Neural cell (in vitro differentiated cells): ENCODE measurements around the gene TTPAL. TPM values are rescaled to one million over a fixed set of nuclear protein-coding genes. Genes with fewer than 3 reads are reported as not detected.

Experiments used
- H2AFZ ChIP-seq: fragments of 200-600, 300-800 bp; sonication (generic), shearing (Covaris generic); 2 replicates; pipeline ENCODE4 v1.6.0; 2014; ENCODE audit warnings: low read depth, mild to moderate bottlenecking, antibody characterized with exemption, low read length, moderate library complexity
- H3F3A ChIP-seq: fragments of 200-600 bp; shearing (Covaris generic); 2 replicates; pipeline ENCODE4 v1.6.1; 2016; ENCODE audit warnings: mild to moderate bottlenecking, moderate library complexity, mixed read lengths, antibody characterized with exemption, low read length; ENCODE audit not compliant: insufficient read depth, poor library complexity, severe bottlenecking
- H3K27ac ChIP-seq: fragments of 200-600, 300-800 bp; sonication (generic), shearing (Covaris generic); 2 replicates; pipeline ENCODE4 v1.5.1; 2014; ENCODE audit warnings: mild to moderate bottlenecking, low read length, moderate library complexity
- H3K27me3 ChIP-seq: fragments of 300-800, 200-600 bp; sonication (generic), shearing (Covaris generic); 2 replicates; pipeline ENCODE4 v1.6.0; 2014; ENCODE audit warnings: mild to moderate bottlenecking, low read depth, low read length, moderate library complexity; ENCODE audit not compliant: insufficient read depth
- H3K36me3 ChIP-seq: fragments of 300-800, 200-600 bp; sonication (generic), shearing (Covaris generic); 2 replicates; pipeline ENCODE4 v1.5.1; 2014; ENCODE audit warnings: mild to moderate bottlenecking, antibody characterized with exemption, low read length, moderate library complexity; ENCODE audit not compliant: insufficient read depth
- H3K4me2 ChIP-seq: fragments of 300-800, 200-600 bp; sonication (generic), shearing (Covaris generic); 2 replicates; pipeline ENCODE4 v1.6.0; 2014; ENCODE audit warnings: mild to moderate bottlenecking, low read length
- H3K4me3 ChIP-seq: fragments of 300-800, 200-600 bp; sonication (generic), shearing (Covaris generic); 2 replicates; pipeline ENCODE4 v1.5.1; 2014; ENCODE audit warnings: mild to moderate bottlenecking, low read length, moderate library complexity
- H3K79me2 ChIP-seq: fragments of 200-600 bp; shearing (Covaris generic); replicated peaks from 2 replicates; pipeline ENCODE4 v1.6.0; 2014; ENCODE audit warnings: mild to moderate bottlenecking, low read length, moderate library complexity; ENCODE audit not compliant: insufficient read depth
- H3K9ac ChIP-seq: fragments of 300-800, 200-600 bp; sonication (generic), shearing (Covaris generic); 2 replicates; pipeline ENCODE4 v1.6.1; 2016; ENCODE audit warnings: mild to moderate bottlenecking, low read length, mixed read lengths
- H3K9me2 ChIP-seq: fragments of 200-600 bp; shearing (Covaris generic); 2 replicates; pipeline ENCODE4 v1.6.1; 2016; ENCODE audit warnings: mild to moderate bottlenecking, low read length, mixed read lengths; ENCODE audit not compliant: insufficient read depth
- H3K9me3 ChIP-seq: fragments of 200-600, 300-800 bp; sonication (generic), shearing (Covaris generic); 2 replicates; pipeline ENCODE4 v1.6.1; 2016; ENCODE audit warnings: mild to moderate bottlenecking, mixed run types, low read length, moderate library complexity, mixed read lengths
- H4K20me1 ChIP-seq: fragments of 200-600 bp; shearing (Covaris generic); 2 replicates; pipeline ENCODE4 v1.6.1; 2016; ENCODE audit warnings: mild to moderate bottlenecking, mixed run types; ENCODE audit not compliant: insufficient read depth
- EP300 ChIP-seq: fragments of 450-650 bp; conservative IDR thresholded peaks from 2 replicates; pipeline ENCODE4 v1.6.1; 2014; ENCODE audit warnings: antibody characterized with exemption, mild to moderate bottlenecking, moderate library complexity; ENCODE audit not compliant: poor library complexity, severe bottlenecking
- EZH2 ChIP-seq: fragments of 200-600, 300-800 bp; shearing (Covaris generic), sonication (generic); IDR thresholded peaks from 2 replicates; pipeline ENCODE4 v1.6.1; 2014; ENCODE audit warnings: antibody characterized with exemption, low read length, borderline replicate concordance, mild to moderate bottlenecking; ENCODE audit not compliant: insufficient read depth, poor library complexity, severe bottlenecking
- MXI1 ChIP-seq: fragments of 450-650 bp; conservative IDR thresholded peaks from 2 replicates; pipeline ENCODE4 v1.6.1; 2014; ENCODE audit warnings: antibody characterized with exemption, mild to moderate bottlenecking; ENCODE audit not compliant: poor library complexity, severe bottlenecking
- POLR2AphosphoS5 ChIP-seq: IDR thresholded peaks from 2 replicates; pipeline ENCODE4 v1.6.1; 2012
- RAD21 ChIP-seq: fragments of 450-650 bp; conservative IDR thresholded peaks from 2 replicates; pipeline ENCODE4 v1.6.1; 2014; ENCODE audit warnings: antibody characterized with exemption, mild to moderate bottlenecking, moderate library complexity
- SMC3 ChIP-seq: fragments of 450-650 bp; conservative IDR thresholded peaks from 2 replicates; pipeline ENCODE4 v1.6.1; 2014; ENCODE audit warnings: antibody characterized with exemption, mild to moderate bottlenecking, moderate library complexity; ENCODE audit not compliant: poor library complexity
- TAF1 ChIP-seq: IDR thresholded peaks from 2 replicates; pipeline ENCODE4 v1.6.1; 2012; ENCODE audit warnings: low read depth
- polyA plus RNA-seq: library from polyadenylated mRNA; depleted of rRNA; stranded (reverse); fragments of >200 nt; gene quantifications from 2 replicates; pipeline ENCODE4 v1.2.3, GENCODE V29; 2014
- TF ChIP-seq, protein P1 (sequence below): fragments of 450-650 bp; IDR thresholded peaks from 2 replicates; pipeline ENCODE4 v1.5.1; 2014; ENCODE audit warnings: antibody characterized with exemption, mild to moderate bottlenecking, moderate library complexity; ENCODE audit not compliant: poor library complexity, severe bottlenecking
- TF ChIP-seq, protein P2 (sequence below): IDR thresholded peaks from 2 replicates; pipeline ENCODE4 v1.6.1; 2012; ENCODE audit warnings: borderline replicate concordance

The TTPAL gene
- polyA plus RNA-seq, 1 donor from 2014 or later, result 11.2 TPM

- Histone ChIP-seq H3K79me2 (no peaks in the 10 kb centered on the region), H3K36me3 (no peaks in the 10 kb centered on the region), H3K27me3 (no peaks in the 10 kb centered on the region), H3K27ac (no peak overlapping the region), H3K9me3 (no peaks in the 10 kb centered on the region), H3K9ac (no peak overlapping the region), H4K20me1 (no peaks in the 10 kb centered on the region), H3K9me2 (no peaks in the 10 kb centered on the region), H3F3A (no peaks in the 10 kb centered on the region), H3K4me2 (no peak overlapping the region), H3K4me3 (no peak overlapping the region), H2AFZ (no peak overlapping the region)
- TF ChIP-seq TAF1 (no peak), EP300 (no peak), MXI1 (no peak)
These were observed 19.1 kb upstream of the TTPAL start for GRCh38 chr20:44456611-44457010.

GRCh38 chr20:44457016-44457415 lies 18.7 kb upstream of the TTPAL start:
- H3K4me3 ChIP-seq, result no peak overlapping the region
- no peak overlapping the region for H3K27ac ChIP-seq
- H3K27me3 ChIP-seq, result no peaks in the 10 kb centered on the region
- no peaks in the 10 kb centered on the region for H4K20me1 ChIP-seq
- H3K9me2 ChIP-seq, result no peaks in the 10 kb centered on the region
- no peak overlapping the region for H3K9ac ChIP-seq
- TF ChIP-seq TAF1 (no peak), EZH2 (no peak), RAD21 (no peak), EP300 (no peak), POLR2AphosphoS5 (no peak), MXI1 (no peak), SMC3 (no peak)
- TF ChIP-seq, protein P1, sequence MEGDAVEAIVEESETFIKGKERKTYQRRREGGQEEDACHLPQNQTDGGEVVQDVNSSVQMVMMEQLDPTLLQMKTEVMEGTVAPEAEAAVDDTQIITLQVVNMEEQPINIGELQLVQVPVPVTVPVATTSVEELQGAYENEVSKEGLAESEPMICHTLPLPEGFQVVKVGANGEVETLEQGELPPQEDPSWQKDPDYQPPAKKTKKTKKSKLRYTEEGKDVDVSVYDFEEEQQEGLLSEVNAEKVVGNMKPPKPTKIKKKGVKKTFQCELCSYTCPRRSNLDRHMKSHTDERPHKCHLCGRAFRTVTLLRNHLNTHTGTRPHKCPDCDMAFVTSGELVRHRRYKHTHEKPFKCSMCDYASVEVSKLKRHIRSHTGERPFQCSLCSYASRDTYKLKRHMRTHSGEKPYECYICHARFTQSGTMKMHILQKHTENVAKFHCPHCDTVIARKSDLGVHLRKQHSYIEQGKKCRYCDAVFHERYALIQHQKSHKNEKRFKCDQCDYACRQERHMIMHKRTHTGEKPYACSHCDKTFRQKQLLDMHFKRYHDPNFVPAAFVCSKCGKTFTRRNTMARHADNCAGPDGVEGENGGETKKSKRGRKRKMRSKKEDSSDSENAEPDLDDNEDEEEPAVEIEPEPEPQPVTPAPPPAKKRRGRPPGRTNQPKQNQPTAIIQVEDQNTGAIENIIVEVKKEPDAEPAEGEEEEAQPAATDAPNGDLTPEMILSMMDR, result no peak
- TF ChIP-seq, protein P2, sequence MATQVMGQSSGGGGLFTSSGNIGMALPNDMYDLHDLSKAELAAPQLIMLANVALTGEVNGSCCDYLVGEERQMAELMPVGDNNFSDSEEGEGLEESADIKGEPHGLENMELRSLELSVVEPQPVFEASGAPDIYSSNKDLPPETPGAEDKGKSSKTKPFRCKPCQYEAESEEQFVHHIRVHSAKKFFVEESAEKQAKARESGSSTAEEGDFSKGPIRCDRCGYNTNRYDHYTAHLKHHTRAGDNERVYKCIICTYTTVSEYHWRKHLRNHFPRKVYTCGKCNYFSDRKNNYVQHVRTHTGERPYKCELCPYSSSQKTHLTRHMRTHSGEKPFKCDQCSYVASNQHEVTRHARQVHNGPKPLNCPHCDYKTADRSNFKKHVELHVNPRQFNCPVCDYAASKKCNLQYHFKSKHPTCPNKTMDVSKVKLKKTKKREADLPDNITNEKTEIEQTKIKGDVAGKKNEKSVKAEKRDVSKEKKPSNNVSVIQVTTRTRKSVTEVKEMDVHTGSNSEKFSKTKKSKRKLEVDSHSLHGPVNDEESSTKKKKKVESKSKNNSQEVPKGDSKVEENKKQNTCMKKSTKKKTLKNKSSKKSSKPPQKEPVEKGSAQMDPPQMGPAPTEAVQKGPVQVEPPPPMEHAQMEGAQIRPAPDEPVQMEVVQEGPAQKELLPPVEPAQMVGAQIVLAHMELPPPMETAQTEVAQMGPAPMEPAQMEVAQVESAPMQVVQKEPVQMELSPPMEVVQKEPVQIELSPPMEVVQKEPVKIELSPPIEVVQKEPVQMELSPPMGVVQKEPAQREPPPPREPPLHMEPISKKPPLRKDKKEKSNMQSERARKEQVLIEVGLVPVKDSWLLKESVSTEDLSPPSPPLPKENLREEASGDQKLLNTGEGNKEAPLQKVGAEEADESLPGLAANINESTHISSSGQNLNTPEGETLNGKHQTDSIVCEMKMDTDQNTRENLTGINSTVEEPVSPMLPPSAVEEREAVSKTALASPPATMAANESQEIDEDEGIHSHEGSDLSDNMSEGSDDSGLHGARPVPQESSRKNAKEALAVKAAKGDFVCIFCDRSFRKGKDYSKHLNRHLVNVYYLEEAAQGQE, result no peak
- no peaks in the 10 kb centered on the region for H3K36me3 ChIP-seq
- H3K4me2 ChIP-seq, result no peak overlapping the region
- H2AFZ ChIP-seq, result no peak overlapping the region
- no peaks in the 10 kb centered on the region for H3F3A ChIP-seq
- no peaks in the 10 kb centered on the region for H3K79me2 ChIP-seq
- H3K9me3 ChIP-seq, result no peaks in the 10 kb centered on the region

- H3K4me2 ChIP-seq, result no peak overlapping the region
- H3K4me3 ChIP-seq, result no peak overlapping the region
- H3K27me3 ChIP-seq, result no peaks in the 10 kb centered on the region
- H2AFZ ChIP-seq, result no peak overlapping the region
- H3K9me2 ChIP-seq, result no peaks in the 10 kb centered on the region
- H4K20me1 ChIP-seq, result no peaks in the 10 kb centered on the region
- no peaks in the 10 kb centered on the region for H3F3A ChIP-seq
- TF ChIP-seq EZH2 (no peak), SMC3 (no peak), TAF1 (no peak), EP300 (no peak)
- TF ChIP-seq, protein P2, result no peak
- H3K9me3 ChIP-seq, result no peaks in the 10 kb centered on the region
- H3K9ac ChIP-seq, result no peak overlapping the region
- H3K36me3 ChIP-seq, result no peaks in the 10 kb centered on the region
- no peaks in the 10 kb centered on the region for H3K79me2 ChIP-seq
- no peak overlapping the region for H3K27ac ChIP-seq
These were observed 16.4 kb upstream of the TTPAL start for GRCh38 chr20:44459271-44459670.
